K562 (cell line): Measurements from ENCODE around the gene LRRC58. TPM values are rescaled to one million over a fixed set of nuclear protein-coding genes. Genes with fewer than 3 reads are reported as not detected.

Source experiments
- ATAC-seq: fragments of 200-7000 bp; cut with Tn5 transposase; 3 replicates; pipeline ENCODE4 v1.9.1; 2020; ENCODE audit warnings: moderate library complexity
- BruUV-seq: library from RNA; stranded (reverse); fragments of 400-500 nt; replicated peaks from 2 replicates; lab custom pipeline; 2021; lab: Mats Ljungman, UMichigan
- CTCF ChIA-PET: fragments of 300-600 bp; formaldehyde crosslinking; extraction: SDS; loops from one replicate; lab custom pipeline; 2021; ENCODE audit warnings: low intra/inter-chr PET ratio; lab: Yijun Ruan, JAX
- POLR2A ChIA-PET: fragments of 300-600, 350-650 bp; sonication (Branson Sonifier 250); formaldehyde crosslinking; extraction: SDS; loops from one replicate; lab custom pipeline; 2021; ENCODE audit warnings: antibody characterized with exemption, inconsistent platforms; lab: Yijun Ruan, JAX
- DNase-seq, 4 experiments: peaks; one replicate each; pipeline versions ENCODE4 v3.0.0 to v3.0.0-alpha.2; 2011 to 2018; ENCODE audit warnings: low spot score in 3 of 4, mixed read lengths in 3 of 4; ENCODE audit errors: extremely low read depth in 1 of 4
- FAIRE-seq: peaks from 2 replicates; lab custom pipeline; 2011; peaks lifted over from hg19 to GRCh38; lab: Jason Lieb, UNC
- H2AFZ ChIP-seq: 2 replicates; pipeline ENCODE4 v1.6.0; 2011; ENCODE audit warnings: low read depth, low read length, control low read depth, inconsistent platforms
- H3K27ac ChIP-seq: fragments of 200-600 bp; 3 replicates; pipeline ENCODE4 v1.8.0; 2011; ENCODE audit warnings: low read depth, mild to moderate bottlenecking, control low read depth, inconsistent platforms, low read length, moderate library complexity, mixed read lengths; ENCODE audit errors: extremely low read depth
- H3K27me3 ChIP-seq, 2 experiments: fragments of 300-600 bp in 1 of 2; 2 replicates in 1 of 2; 3 replicates in 1 of 2; pipeline versions ENCODE4 v1.6.0 to v1.8.0; 2011; ENCODE audit warnings: inconsistent platforms in 2 of 2, low read length in 2 of 2, mild to moderate bottlenecking in 1 of 2, mixed read lengths in 1 of 2, moderate library complexity in 1 of 2; ENCODE audit not compliant: control insufficient read depth in 2 of 2, insufficient read depth in 2 of 2
- H3K36me3 ChIP-seq: fragments of 300-600 bp; 3 replicates; pipeline ENCODE4 v1.8.0; 2011; ENCODE audit warnings: mild to moderate bottlenecking, low read length, inconsistent platforms; ENCODE audit not compliant: control insufficient read depth, insufficient read depth
- H3K4me1 ChIP-seq, 2 experiments: fragments of 200-600 bp in 1 of 2; replicated peaks in 1 of 2; 2 replicates in 1 of 2; 3 replicates in 1 of 2; pipeline versions ENCODE4 v1.5.1 to v1.8.0; 2011; ENCODE audit warnings: inconsistent platforms in 2 of 2, low read length in 2 of 2, mild to moderate bottlenecking in 1 of 2, mixed read lengths in 1 of 2, moderate library complexity in 1 of 2; ENCODE audit not compliant: control insufficient read depth in 2 of 2, insufficient read depth in 2 of 2
- H3K4me2 ChIP-seq: 2 replicates; pipeline ENCODE4 v1.6.1; 2011; ENCODE audit warnings: low read length, control low read depth, inconsistent platforms, mixed read lengths; ENCODE audit not compliant: insufficient read depth
- H3K4me3 ChIP-seq: fragments of 200-600 bp; sonication (generic), shearing (Covaris generic); 2 replicates; pipeline ENCODE4 v1.5.1; 2016; ENCODE audit warnings: control low read depth, inconsistent platforms
- H3K79me2 ChIP-seq: fragments of 200-600 bp; 3 replicates; pipeline ENCODE4 v1.8.0; 2011; ENCODE audit warnings: low read length, inconsistent platforms; ENCODE audit not compliant: control insufficient read depth, insufficient read depth
- H3K9ac ChIP-seq, 2 experiments: 2 replicates each; pipeline versions ENCODE4 v1.6.0 to v1.6.1; 2011; ENCODE audit warnings: low read depth in 2 of 2, low read length in 2 of 2, control low read depth in 1 of 2, inconsistent platforms in 1 of 2, mild to moderate bottlenecking in 1 of 2, mixed read lengths in 1 of 2; ENCODE audit not compliant: insufficient read depth in 1 of 2
- H3K9me1 ChIP-seq: one replicate; pipeline ENCODE4 v1.6.0; 2011; ENCODE audit warnings: inconsistent platforms, mild to moderate bottlenecking, low read length, moderate library complexity; ENCODE audit not compliant: control insufficient read depth, insufficient read depth
- H3K9me3 ChIP-seq: replicated peaks from 2 replicates; pipeline ENCODE4 v1.5.1; 2011; ENCODE audit warnings: low read depth, low read length, inconsistent platforms; ENCODE audit not compliant: control insufficient read depth, insufficient read depth
- H4K20me1 ChIP-seq: replicated peaks from 2 replicates; pipeline ENCODE4 v1.6.1; 2011; ENCODE audit warnings: low read length, inconsistent platforms, mixed read lengths; ENCODE audit not compliant: control insufficient read depth, insufficient read depth
- BDP1 ChIP-seq: IDR thresholded peaks from 3 replicates; pipeline ENCODE4 v1.6.1; 2011; ENCODE audit not compliant: insufficient read length, insufficient read depth
- CEBPG ChIP-seq, 3 experiments: fragments of 200-800 bp in 1 of 3; sonication (Bioruptor generic) in 1 of 3; sonication (generic) in 1 of 3; formaldehyde crosslinking in 1 of 3; IDR thresholded peaks in 2 of 3; conservative IDR thresholded peaks in 1 of 3; 2 replicates each; pipeline versions ENCODE4 v1.6.1 to v1.8.0; 2016 to 2022; ENCODE audit warnings: missing compliant biosample characterization in 2 of 3, missing genetic modification characterization in 2 of 3, mild to moderate bottlenecking in 1 of 3, missing genetic modification reagents in 1 of 3
- FOSL1 ChIP-seq: fragments of 200-800 bp; sonication (Bioruptor generic); conservative IDR thresholded peaks from 2 replicates; pipeline ENCODE4 v1.6.1; 2016; ENCODE audit warnings: missing genetic modification characterization, missing compliant biosample characterization
- JUND ChIP-seq, 2 experiments: IDR thresholded peaks; 2 replicates in 1 of 2; 3 replicates in 1 of 2; pipeline ENCODE4 v1.6.1; 2011; ENCODE audit warnings: borderline replicate concordance in 2 of 2, low read depth in 2 of 2, low read length in 2 of 2, improper control_type of control experiment in 1 of 2, missing biosample characterization in 1 of 2, missing genetic modification characterization in 1 of 2, missing genetic modification reagents in 1 of 2
- WGBS: fragments of 100-300 bp; shearing (Covaris generic); methylation state at CpG from one replicate; pipeline ENCODE4 v1.1.6; 2016; ENCODE audit warnings: low coverage, mixed read lengths; ENCODE audit not compliant: insufficient coverage; ENCODE audit errors: missing lambda C conversion rate; 5-methylcytosine and 5-hydroxymethylcytosine counted together
- in situ Hi-C: fragments of 300-500 bp; cut with MboI; formaldehyde crosslinking; loops from 4 replicates; pipeline ENCODE4 v1.15.0; 2018; ENCODE audit warnings: inconsistent platforms, mixed read lengths
- intact Hi-C: fragments of 100-400 bp; cut with micrococcal nuclease; formaldehyde crosslinking; loops from 2 replicates; pipeline ENCODE4 v1.14.2; 2022
- polyA plus RNA-seq, 8 experiments: library from polyadenylated mRNA; depleted of rRNA in 4 of 8; stranded (reverse) in 5 of 8; unstranded in 3 of 8; fragments of >200 nt; fragmentation: Nextera tagmentation in 2 of 8; fragmentation: Illumina TruSeq in 1 of 8; extraction: Ambion mirVana in 2 of 8; extraction: Trizol in 1 of 8; gene quantifications; 2 replicates each; pipeline versions ENCODE4 v1.2.1 to v1.2.3, GENCODE V29; 2011 to 2014; ENCODE audit warnings: inconsistent platforms in 1 of 8, missing spikeins in 1 of 8
- total RNA-seq, 7 experiments: library from RNA; depleted of rRNA in 6 of 7; stranded (reverse); fragments of >200 nt in 6 of 7; fragmentation: Illumina TruSeq in 2 of 7; extraction: Trizol in 2 of 7; gene quantifications; 2 replicates each; pipeline versions ENCODE4 v1.2.1 to v1.2.3, GENCODE V29; 2011 to 2021; ENCODE audit warnings: low replicate concordance in 1 of 7
- TF ChIP-seq, protein P1 (sequence below), 2 experiments: IDR thresholded peaks; 2 replicates each; pipeline ENCODE4 v1.6.1; 2011; ENCODE audit warnings: borderline replicate concordance in 1 of 2, control low read depth in 1 of 2, low read depth in 1 of 2, low read length in 1 of 2, mild to moderate bottlenecking in 1 of 2, mixed read lengths in 1 of 2, moderate library complexity in 1 of 2; ENCODE audit not compliant: insufficient read depth in 1 of 2, insufficient read length in 1 of 2, poor library complexity in 1 of 2, severe bottlenecking in 1 of 2; ENCODE audit errors: extremely low read depth in 1 of 2

The LRRC58 gene
- total and polyA plus RNA-seq, 9 of the 15 experiments (the other 6 are each of a cell fraction or from before 2014, with no cell fraction given), result 5.6 to 26.6 (median 14.8) TPM

DNA sequence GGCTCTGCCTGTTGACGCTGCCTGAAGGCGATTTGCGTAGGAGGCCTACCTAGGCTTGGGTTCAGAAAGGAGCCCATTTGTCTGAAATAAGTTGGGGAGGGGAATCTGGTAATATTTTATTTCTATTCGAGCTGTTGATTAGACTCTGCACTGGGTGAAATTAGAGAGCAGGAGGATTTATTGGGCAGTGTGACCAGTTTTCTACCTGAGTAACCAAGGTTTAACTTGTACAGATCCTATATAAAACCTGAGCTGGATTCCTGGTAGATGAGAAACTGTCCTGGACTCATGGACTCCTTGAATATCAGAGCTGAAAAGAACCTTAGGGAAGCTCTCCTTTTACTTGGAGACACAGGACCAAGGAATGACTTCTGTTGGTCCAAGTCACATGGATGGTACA is 44.5 kb downstream of the LRRC58 start (continued):
- TF ChIP-seq, protein P1, sequence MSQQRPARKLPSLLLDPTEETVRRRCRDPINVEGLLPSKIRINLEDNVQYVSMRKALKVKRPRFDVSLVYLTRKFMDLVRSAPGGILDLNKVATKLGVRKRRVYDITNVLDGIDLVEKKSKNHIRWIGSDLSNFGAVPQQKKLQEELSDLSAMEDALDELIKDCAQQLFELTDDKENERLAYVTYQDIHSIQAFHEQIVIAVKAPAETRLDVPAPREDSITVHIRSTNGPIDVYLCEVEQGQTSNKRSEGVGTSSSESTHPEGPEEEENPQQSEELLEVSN (IDR thresholded peaks at IDR 0.05; ENCODE audit: borderline replicate concordance in 1 of 2, extremely low read depth in 1 of 2, insufficient read depth in 1 of 2, insufficient read length in 1 of 2, low read depth in 1 of 2, low read length in 1 of 2, poor library complexity in 1 of 2, severe bottlenecking in 1 of 2), result no peak
- TF ChIP-seq, all 486 proteins: peak for 0

DNA sequence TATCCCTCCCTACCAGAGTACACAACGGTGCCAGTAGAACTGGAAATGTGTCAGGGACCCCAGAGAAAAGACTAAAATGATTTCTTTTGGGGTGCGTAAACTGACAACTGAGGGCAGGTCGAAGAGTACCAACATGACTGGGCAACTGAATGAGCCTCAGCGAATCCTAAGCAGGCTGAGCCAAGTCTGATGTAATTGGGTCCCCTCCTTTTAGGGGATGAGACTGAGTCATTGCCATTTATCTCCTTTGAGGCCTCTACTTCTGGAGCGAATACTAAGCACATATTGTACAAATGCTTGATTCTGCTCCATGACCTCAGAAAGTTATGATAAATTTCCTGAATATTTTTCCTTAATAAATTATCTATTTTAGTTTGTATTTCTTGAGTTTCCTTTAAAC is 46.8 kb downstream of the LRRC58 start:
- DNase-seq (no peak), ATAC-seq (peak; percentile 56), FAIRE-seq (no peak)
- 31% methylated on average over 5 of the region's 5 CpGs for WGBS
- Histone ChIP-seq H4K20me1 (no peaks in the 10 kb centered on the region), H3K27ac (no peak overlapping the region), H2AFZ (no peak overlapping the region), H3K4me2 (no peak overlapping the region), H3K27me3 (no peaks in the 10 kb centered on the region), H3K9ac (no peak overlapping the region), H3K9me3 (no peaks in the 10 kb centered on the region), H3K4me3 (no peak overlapping the region), H3K9me1 (no peaks in the 10 kb centered on the region), H3K79me2 (no peaks in the 10 kb centered on the region), H3K4me1 (no peaks in the 10 kb centered on the region), H3K36me3 (no peaks in the 10 kb centered on the region)
- intact Hi-C loops (no loop called here), in situ Hi-C loops (no loop called here)
- no TSS peak for BruUV-seq
- ChIA-PET CTCF (no interaction called here), POLR2A (no interaction called here)
- TF ChIP-seq FOSL1 (tag), result 0 out of 2 replicates have a peak, but pooled peaks have one; percentile 39
- TF ChIP-seq CEBPG (CRISPR knock-in tag; IDR thresholded peaks at IDR 0.05), result no peak
- peak in 1 of 2 experiments; percentile 47; a peak in 1 of 4 replicates for TF ChIP-seq CEBPG (tag; conservative IDR thresholded peaks at IDR 0.05 in 1 of 2, IDR thresholded peaks at IDR 0.05 in 1 of 2)
- TF ChIP-seq BDP1, result no peak
- no peak for TF ChIP-seq JUND (IDR thresholded peaks at IDR 0.05; ENCODE audit: borderline replicate concordance, low read depth, low read length)
- 0 out of 3 replicates have a peak, but pooled peaks have one; percentile 24 for TF ChIP-seq JUND (tag; IDR thresholded peaks at IDR 0.05; ENCODE audit: borderline replicate concordance, low read depth, low read length)
